ENCODE results near the gene DYNC1LI2.
A peak's percentile ranks its signal among the peaks of the same experiment; 100 is the strongest.

The DYNC1LI2 gene

GRCh38 chr16:66750279-66751052 is 943 bp downstream of the DYNC1LI2 start:
- Histone ChIP-seq H3K4me2 (ENCODE audit: low read length) (peak overlapping the region; percentile 67), H3K36me3 (ENCODE audit: control insufficient read depth in 1 of 2, insufficient read depth in 2 of 2, low read length in 2 of 2) (peaks cover 23 to 25% of the 10 kb centered on the region in 2 experiments), H3K4ac (ENCODE audit: low read depth, low read length) (peak overlapping the region; percentile 51), H2AFZ (ENCODE audit: insufficient read depth, low read length, poor library complexity) (no peak overlapping the region), H3K4me1 (ENCODE audit: control insufficient read depth in 1 of 2, insufficient read depth in 2 of 2, low read length in 2 of 2) (peaks cover 7 to 8% of the 10 kb centered on the region in 2 experiments), H3K18ac (ENCODE audit: low read length) (peak overlapping the region; percentile 9), H4K91ac (ENCODE audit: low read depth, low read length) (peak overlapping the region; percentile 96), H4K12ac (ENCODE audit: low read depth, low read length) (peak overlapping the region; percentile 87), H3K27ac (ENCODE audit: low read depth, low read length) (no peak overlapping the region), H3K9me3 (ENCODE audit: insufficient read depth, low read depth, low read length) (no peaks in the 10 kb centered on the region), H3K23ac (ENCODE audit: low read length) (no peak overlapping the region), H2BK12ac (ENCODE audit: low read length) (no peak overlapping the region), H2BK5ac (ENCODE audit: low read depth, low read length, poor library complexity) (no peak overlapping the region), H2BK120ac (ENCODE audit: insufficient read depth, low read length, poor library complexity) (peak overlapping the region; percentile 69), H2AK5ac (ENCODE audit: low read length) (peak overlapping the region; percentile 38), H3K4me3 (ENCODE audit: low read depth, low read length) (peak overlapping the region; percentile 97), H3K79me1 (ENCODE audit: low read length) (peaks cover 7% of the 10 kb centered on the region), H3K14ac (ENCODE audit: low read length) (peak overlapping the region; percentile 96), H3K79me2 (ENCODE audit: control insufficient read depth, insufficient read depth, low read length, poor library complexity) (peaks cover 19% of the 10 kb centered on the region), H3K27me3 (ENCODE audit: insufficient read depth, low read length) (no peaks in the 10 kb centered on the region), H3K9ac (ENCODE audit: low read length) (peak overlapping the region; percentile 98), H4K8ac (ENCODE audit: low read depth, low read length) (peak overlapping the region; percentile 90)
- no CpG with 5 or more reads among the region's 12 CpGs for WGBS (ENCODE audit: extremely low coverage, insufficient coverage, insufficient read length)
- DNase-seq = no peak

- WGBS (ENCODE audit: extremely low coverage, insufficient coverage, insufficient read length) = no CpG with 5 or more reads among the region's 1 CpG
- peak in 1 of 2 donors; percentile 9 for DNase-seq
- H3K79me2 ChIP-seq (ENCODE audit: control insufficient read depth, insufficient read depth, low read length, poor library complexity) = peaks cover 19% of the 10 kb centered on the region
Observed at GRCh38 chr16:66746682-66747081, 4.7 kb downstream of the DYNC1LI2 start.

GRCh38 chr16:66746048-66746447 is 5.4 kb downstream of the DYNC1LI2 start:
- peaks cover 3% of the 10 kb centered on the region for H3K79me1 ChIP-seq (ENCODE audit: low read length)
- H3K4me2 ChIP-seq (ENCODE audit: low read length) = no peak overlapping the region
- no peak overlapping the region for H3K4me3 ChIP-seq (ENCODE audit: low read depth, low read length)
- no CpG with 5 or more reads among the region's 3 CpGs for WGBS (ENCODE audit: extremely low coverage, insufficient coverage, insufficient read length)
- H3K23ac ChIP-seq (ENCODE audit: low read length) = no peak overlapping the region
- no peak overlapping the region for H3K27ac ChIP-seq (ENCODE audit: low read depth, low read length)
- no peak overlapping the region for H3K14ac ChIP-seq (ENCODE audit: low read length)
- no peak overlapping the region for H3K9ac ChIP-seq (ENCODE audit: low read length)
- H2BK12ac ChIP-seq (ENCODE audit: low read length) = no peak overlapping the region
- H2AFZ ChIP-seq (ENCODE audit: insufficient read depth, low read length, poor library complexity) = no peak overlapping the region
- H3K18ac ChIP-seq (ENCODE audit: low read length) = no peak overlapping the region
- H3K27me3 ChIP-seq (ENCODE audit: insufficient read depth, low read length) = no peaks in the 10 kb centered on the region
- peaks cover 15% of the 10 kb centered on the region for H3K79me2 ChIP-seq (ENCODE audit: control insufficient read depth, insufficient read depth, low read length, poor library complexity)
- no peak overlapping the region for H4K12ac ChIP-seq (ENCODE audit: low read depth, low read length)
- no peaks in the 10 kb centered on the region for H3K9me3 ChIP-seq (ENCODE audit: insufficient read depth, low read depth, low read length)
- H2AK5ac ChIP-seq (ENCODE audit: low read length) = no peak overlapping the region
- H3K4ac ChIP-seq (ENCODE audit: low read depth, low read length) = no peak overlapping the region
- no peak overlapping the region for H2BK120ac ChIP-seq (ENCODE audit: insufficient read depth, low read length, poor library complexity)
- H2BK5ac ChIP-seq (ENCODE audit: low read depth, low read length, poor library complexity) = no peak overlapping the region
- no peak overlapping the region for H4K91ac ChIP-seq (ENCODE audit: low read depth, low read length)
- H3K36me3 ChIP-seq (ENCODE audit: control insufficient read depth in 1 of 2, insufficient read depth in 2 of 2, low read length in 2 of 2) = peaks cover 46 to 56% of the 10 kb centered on the region in 2 experiments
- no peak for DNase-seq
- H4K8ac ChIP-seq (ENCODE audit: low read depth, low read length) = no peak overlapping the region
- peaks cover 7 to 8% of the 10 kb centered on the region in 2 experiments for H3K4me1 ChIP-seq (ENCODE audit: control insufficient read depth in 1 of 2, insufficient read depth in 2 of 2, low read length in 2 of 2)

More at GRCh38 chr16:66746682-66747081, 4.7 kb downstream of the DYNC1LI2 start:
- H3K23ac ChIP-seq (ENCODE audit: low read length) = no peak overlapping the region
- no peaks in the 10 kb centered on the region for H3K9me3 ChIP-seq (ENCODE audit: insufficient read depth, low read depth, low read length)
- peaks cover 7 to 8% of the 10 kb centered on the region in 2 experiments for H3K4me1 ChIP-seq (ENCODE audit: control insufficient read depth in 1 of 2, insufficient read depth in 2 of 2, low read length in 2 of 2)
- no peak overlapping the region for H2BK5ac ChIP-seq (ENCODE audit: low read depth, low read length, poor library complexity)
- no peak overlapping the region for H4K12ac ChIP-seq (ENCODE audit: low read depth, low read length)
- H3K36me3 ChIP-seq (ENCODE audit: control insufficient read depth in 1 of 2, insufficient read depth in 2 of 2, low read length in 2 of 2) = peaks cover 43 to 51% of the 10 kb centered on the region in 2 experiments
- no peak overlapping the region for H4K91ac ChIP-seq (ENCODE audit: low read depth, low read length)
- H3K27ac ChIP-seq (ENCODE audit: low read depth, low read length) = no peak overlapping the region
- H2BK12ac ChIP-seq (ENCODE audit: low read length) = no peak overlapping the region
- no peak overlapping the region for H3K14ac ChIP-seq (ENCODE audit: low read length)
- H3K27me3 ChIP-seq (ENCODE audit: insufficient read depth, low read length) = no peaks in the 10 kb centered on the region
- H3K4me2 ChIP-seq (ENCODE audit: low read length) = no peak overlapping the region
- H3K79me1 ChIP-seq (ENCODE audit: low read length) = peaks cover 7% of the 10 kb centered on the region
- H2BK120ac ChIP-seq (ENCODE audit: insufficient read depth, low read length, poor library complexity) = no peak overlapping the region
- H2AK5ac ChIP-seq (ENCODE audit: low read length) = no peak overlapping the region
- H3K4me3 ChIP-seq (ENCODE audit: low read depth, low read length) = no peak overlapping the region
- no peak overlapping the region for H3K9ac ChIP-seq (ENCODE audit: low read length)
- no peak overlapping the region for H3K4ac ChIP-seq (ENCODE audit: low read depth, low read length)
- no peak overlapping the region for H3K18ac ChIP-seq (ENCODE audit: low read length)
- H4K8ac ChIP-seq (ENCODE audit: low read depth, low read length) = no peak overlapping the region
- H2AFZ ChIP-seq (ENCODE audit: insufficient read depth, low read length, poor library complexity) = no peak overlapping the region

GRCh38 chr16:66741950-66742808 is 9.2 kb downstream of the DYNC1LI2 start:
- Histone ChIP-seq H3K4me1 (ENCODE audit: control insufficient read depth in 1 of 2, insufficient read depth in 2 of 2, low read length in 2 of 2) (no peaks in the 10 kb centered on the region), H2AFZ (ENCODE audit: insufficient read depth, low read length, poor library complexity) (no peak overlapping the region), H3K23ac (ENCODE audit: low read length) (no peak overlapping the region), H3K18ac (ENCODE audit: low read length) (no peak overlapping the region), H3K36me3 (ENCODE audit: control insufficient read depth in 1 of 2, insufficient read depth in 2 of 2, low read length in 2 of 2) (peaks cover 47 to 67% of the 10 kb centered on the region in 2 experiments), H2BK5ac (ENCODE audit: low read depth, low read length, poor library complexity) (no peak overlapping the region), H3K27me3 (ENCODE audit: insufficient read depth, low read length) (no peaks in the 10 kb centered on the region), H2BK120ac (ENCODE audit: insufficient read depth, low read length, poor library complexity) (no peak overlapping the region), H2AK5ac (ENCODE audit: low read length) (no peak overlapping the region), H3K4me3 (ENCODE audit: low read depth, low read length) (no peak overlapping the region), H3K14ac (ENCODE audit: low read length) (no peak overlapping the region), H3K4ac (ENCODE audit: low read depth, low read length) (no peak overlapping the region), H3K79me1 (ENCODE audit: low read length) (no peaks in the 10 kb centered on the region), H2BK12ac (ENCODE audit: low read length) (no peak overlapping the region), H3K27ac (ENCODE audit: low read depth, low read length) (no peak overlapping the region), H4K12ac (ENCODE audit: low read depth, low read length) (no peak overlapping the region), H3K9me3 (ENCODE audit: insufficient read depth, low read depth, low read length) (no peaks in the 10 kb centered on the region), H4K91ac (ENCODE audit: low read depth, low read length) (no peak overlapping the region), H4K8ac (ENCODE audit: low read depth, low read length) (no peak overlapping the region), H3K9ac (ENCODE audit: low read length) (no peak overlapping the region), H3K79me2 (ENCODE audit: control insufficient read depth, insufficient read depth, low read length, poor library complexity) (no peaks in the 10 kb centered on the region), H3K4me2 (ENCODE audit: low read length) (no peak overlapping the region)
- WGBS (ENCODE audit: extremely low coverage, insufficient coverage, insufficient read length) = no CpG with 5 or more reads among the region's 10 CpGs
- no peak for DNase-seq

All from trophoblast cell (in vitro differentiated cells and primary cell).